ENCODE data around the gene BEGAIN. TPM values are rescaled to one million over a fixed set of nuclear protein-coding genes. Genes with fewer than 3 reads are reported as not detected.

Gene BEGAIN, protein sequence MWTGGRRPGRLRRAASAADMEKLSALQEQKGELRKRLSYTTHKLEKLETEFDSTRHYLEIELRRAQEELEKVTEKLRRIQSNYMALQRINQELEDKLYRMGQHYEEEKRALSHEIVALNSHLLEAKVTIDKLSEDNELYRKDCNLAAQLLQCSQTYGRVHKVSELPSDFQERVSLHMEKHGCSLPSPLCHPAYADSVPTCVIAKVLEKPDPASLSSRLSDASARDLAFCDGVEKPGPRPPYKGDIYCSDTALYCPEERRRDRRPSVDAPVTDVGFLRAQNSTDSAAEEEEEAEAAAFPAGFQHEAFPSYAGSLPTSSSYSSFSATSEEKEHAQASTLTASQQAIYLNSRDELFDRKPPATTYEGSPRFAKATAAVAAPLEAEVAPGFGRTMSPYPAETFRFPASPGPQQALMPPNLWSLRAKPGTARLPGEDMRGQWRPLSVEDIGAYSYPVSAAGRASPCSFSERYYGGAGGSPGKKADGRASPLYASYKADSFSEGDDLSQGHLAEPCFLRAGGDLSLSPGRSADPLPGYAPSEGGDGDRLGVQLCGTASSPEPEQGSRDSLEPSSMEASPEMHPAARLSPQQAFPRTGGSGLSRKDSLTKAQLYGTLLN
- 1 to 10 TPM in 3 of 5 donors, under 1 TPM in 1, not detected in 1; 0.23 to 1.9 (median 1.6) TPM for total RNA-seq
- total RNA-seq (2013) = 1.3 TPM
- 0 to 3.6 (median 1.1) reads per million in 29 experiments for total RNA-seq

DNA sequence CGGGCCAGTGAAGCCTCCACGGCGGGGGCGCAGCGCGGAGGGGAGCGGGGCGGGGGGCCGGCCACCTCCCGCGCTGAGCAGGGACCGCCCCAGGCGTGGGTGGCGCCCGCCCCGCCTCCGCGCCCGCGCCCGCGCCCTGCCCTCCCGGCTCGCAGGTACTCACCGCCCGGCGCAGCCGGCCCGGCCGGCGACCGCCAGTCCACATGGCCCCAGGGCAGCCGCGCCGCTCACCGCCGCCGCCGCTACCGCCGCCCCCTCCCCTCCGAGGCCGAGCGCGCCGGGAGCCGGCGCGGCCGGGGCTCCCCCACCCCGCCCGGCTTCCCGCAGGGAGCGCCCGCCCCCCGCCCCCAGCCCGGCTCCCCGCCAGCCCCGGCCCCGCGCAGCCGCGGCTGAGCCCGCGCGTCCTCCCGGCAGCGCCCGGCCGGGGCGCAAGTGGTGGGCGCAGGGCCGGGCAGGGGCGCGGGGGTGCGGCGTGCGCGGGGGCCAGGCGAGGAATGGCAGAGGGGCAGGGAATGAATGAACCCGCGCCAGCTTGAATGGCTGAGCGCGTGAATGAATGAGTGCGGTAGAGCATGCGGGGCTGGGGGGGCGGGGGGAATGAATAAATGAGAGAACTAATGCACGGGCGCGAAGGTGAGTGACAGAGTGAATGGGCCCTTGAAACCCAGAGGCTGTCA, at the start of gene BEGAIN:
Gene BEGAIN, minus strand, starts transcription at position 332 of the 677 bp plus-strand sequence. Its CDS starts 127 bp downstream, at position 205.
- H3K4me3 Mint-ChIP-seq = peak within 1 kb of the TSS; percentile 61 to 70 (median 61)
- peaks cover 0 to 16% of the 10 kb centered on the region in 2 experiments for H3K4me1 ChIP-seq (ENCODE audit: control insufficient read depth in 1 of 2, extremely low read depth in 1 of 2, insufficient read depth in 2 of 2, low read length in 2 of 2)
- peak within 1 kb of the TSS; percentile 35 to 67 for H3K4me3 ChIP-seq (ENCODE audit: control insufficient read depth in 1 of 2, extremely low read depth in 1 of 2, low read length in 1 of 2)
- no peaks in the 10 kb centered on the region for H3K36me3 Mint-ChIP-seq
- H3K27me3 ChIP-seq (replicated peaks in 1 of 2; ENCODE audit: control insufficient read depth in 2 of 2, extremely low read depth in 1 of 2, insufficient read depth in 2 of 2, low read length in 1 of 2) = peaks cover 0 to 51% of the 10 kb centered on the region in 2 experiments
- H3K36me3 ChIP-seq (ENCODE audit: control insufficient read depth in 2 of 2, extremely low read depth in 1 of 2, insufficient read depth in 1 of 2, low read length in 1 of 2) = no peaks in the 10 kb centered on the region
- CTCF ChIA-PET = interaction anchor here (0.7 kb wide), 2 partner anchors 44 to 594 kb away, joined by 3 read pairs; no protein-coding TSS in a partner anchor
- peaks cover 23 to 42% of the 10 kb centered on the region in 2 donors for H3K27me3 Mint-ChIP-seq
- H3K27ac ChIP-seq (ENCODE audit: low read length) = no peak within 1 kb of the TSS
- no peaks in the 10 kb centered on the region for H3K9me3 ChIP-seq
- ATAC-seq (replicated peaks in 1 of 4) = peak; percentile 45 to 78 (median 68)
- no peak within 1 kb of the TSS for H3K27ac Mint-ChIP-seq
- WGBS (ENCODE audit: insufficient coverage) = 1% methylated on average over 50 of the region's 90 CpGs
- peaks cover 0 to 9% (median 4%) of the 10 kb centered on the region in 3 donors for H3K4me1 Mint-ChIP-seq
- peak in 1 of 35 experiments; percentile 27 for DNase-seq
- H3K9me3 Mint-ChIP-seq = no peaks in the 10 kb centered on the region
- POLR2A ChIA-PET = interaction anchor here in 1 of 2 donors (0.9 kb wide), 1 partner anchor 803 kb away, joined by 4 read pairs; no protein-coding TSS in a partner anchor

- Mint-ChIP-seq H3K36me3 (no peaks in the 10 kb centered on the region), H3K9me3 (no peaks in the 10 kb centered on the region), H3K4me1 (peaks cover 29 to 49% (median 40%) of the 10 kb centered on the region in 3 donors), H3K4me3 (no peak overlapping the region), H3K27me3 (no peaks in the 10 kb centered on the region), H3K27ac (peak overlapping the region; percentile 22 to 43)
- no peaks in the 10 kb centered on the region for H3K36me3 ChIP-seq (ENCODE audit: control insufficient read depth in 2 of 2, extremely low read depth in 1 of 2, insufficient read depth in 1 of 2, low read length in 1 of 2)
- ATAC-seq (replicated peaks in 1 of 4) = no peak
- DNase-seq = no peak
- H3K27ac ChIP-seq (ENCODE audit: low read length) = no peak overlapping the region
- no peak overlapping the region for H3K4me3 ChIP-seq (ENCODE audit: control insufficient read depth in 1 of 2, extremely low read depth in 1 of 2, low read length in 1 of 2)
- 97% methylated on average over 11 of the region's 14 CpGs for WGBS (ENCODE audit: insufficient coverage)
- peaks cover 15 to 42% of the 10 kb centered on the region in 2 experiments for H3K4me1 ChIP-seq (ENCODE audit: control insufficient read depth in 1 of 2, extremely low read depth in 1 of 2, insufficient read depth in 2 of 2, low read length in 2 of 2)
- H3K9me3 ChIP-seq = no peaks in the 10 kb centered on the region
- CTCF ChIA-PET = interaction anchor here in 1 of 2 donors (0.6 kb wide), 1 partner anchor 272 kb away, joined by 3 read pairs; no protein-coding TSS in a partner anchor
- POLR2A ChIA-PET = interaction anchor here in 1 of 2 donors (0.6 kb wide), 1 partner anchor 1546 kb away, joined by 3 read pairs; no protein-coding TSS in a partner anchor
- H3K27me3 ChIP-seq (replicated peaks in 1 of 2; ENCODE audit: control insufficient read depth in 2 of 2, extremely low read depth in 1 of 2, insufficient read depth in 2 of 2, low read length in 1 of 2) = peaks cover 0 to 35% of the 10 kb centered on the region in 2 experiments
These were observed 49.3 kb upstream of the BEGAIN start for GRCh38 chr14:100636559-100636958.

DNA sequence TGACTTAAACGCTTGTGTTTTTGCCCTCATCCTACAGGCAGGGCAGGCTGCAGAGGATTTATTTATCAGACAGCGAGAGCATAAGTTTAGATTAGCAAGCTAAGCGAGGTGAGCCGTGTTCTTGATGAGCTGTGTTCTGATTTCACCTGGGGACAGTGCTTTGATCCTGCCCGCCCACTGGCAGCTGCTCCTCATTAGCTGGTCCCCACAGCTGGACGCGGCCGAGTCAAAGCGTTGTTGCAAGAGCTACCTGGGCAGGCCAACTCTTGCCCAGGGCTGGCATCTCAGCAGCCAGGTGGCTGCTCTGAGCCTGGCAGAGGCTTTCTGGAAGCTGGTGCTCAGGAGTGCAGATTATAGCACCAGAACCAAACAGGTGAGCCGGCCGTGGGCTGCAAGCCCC, 46.8 kb upstream of the BEGAIN start:
- Histone ChIP-seq H3K36me3 (ENCODE audit: control insufficient read depth in 2 of 2, extremely low read depth in 1 of 2, insufficient read depth in 1 of 2, low read length in 1 of 2) (no peaks in the 10 kb centered on the region), H3K9me3 (no peaks in the 10 kb centered on the region), H3K4me1 (ENCODE audit: control insufficient read depth in 1 of 2, extremely low read depth in 1 of 2, insufficient read depth in 2 of 2, low read length in 2 of 2) (peaks cover 0 to 16% of the 10 kb centered on the region in 2 experiments), H3K4me3 (ENCODE audit: control insufficient read depth in 1 of 2, extremely low read depth in 1 of 2, low read length in 1 of 2) (no peak overlapping the region), H3K27ac (ENCODE audit: low read length) (no peak overlapping the region), H3K27me3 (replicated peaks in 1 of 2; ENCODE audit: control insufficient read depth in 2 of 2, extremely low read depth in 1 of 2, insufficient read depth in 2 of 2, low read length in 1 of 2) (peaks cover 0 to 45% of the 10 kb centered on the region in 2 experiments)
- peaks cover 4 to 24% (median 14%) of the 10 kb centered on the region in 3 donors for H3K4me1 Mint-ChIP-seq
- H3K36me3 Mint-ChIP-seq = no peaks in the 10 kb centered on the region
- POLR2A ChIA-PET = no interaction called here
- DNase-seq = no peak
- H3K27ac Mint-ChIP-seq = no peak overlapping the region
- ATAC-seq (replicated peaks in 1 of 4) = no peak
- CTCF ChIA-PET = interaction anchor here in 1 of 2 donors (1.3 kb wide), 1 partner anchor 12 kb away, joined by 4 read pairs; no protein-coding TSS in a partner anchor
- no peaks in the 10 kb centered on the region for H3K27me3 Mint-ChIP-seq
- no peaks in the 10 kb centered on the region for H3K9me3 Mint-ChIP-seq
- WGBS (ENCODE audit: insufficient coverage) = 82% methylated on average over 9 of the region's 11 CpGs
- no peak overlapping the region for H3K4me3 Mint-ChIP-seq

GRCh38 chr14:100633406-100633805, 46.2 kb upstream of the BEGAIN start:
- peaks cover 0 to 3% of the 10 kb centered on the region in 2 donors for H3K27me3 Mint-ChIP-seq
- CTCF ChIA-PET = interaction anchor here in 1 of 2 donors (1.3 kb wide), 1 partner anchor 12 kb away, joined by 4 read pairs; no protein-coding TSS in a partner anchor
- Histone ChIP-seq H3K4me3 (ENCODE audit: control insufficient read depth in 1 of 2, extremely low read depth in 1 of 2, low read length in 1 of 2) (no peak overlapping the region), H3K27ac (ENCODE audit: low read length) (no peak overlapping the region), H3K9me3 (no peaks in the 10 kb centered on the region), H3K27me3 (replicated peaks in 1 of 2; ENCODE audit: control insufficient read depth in 2 of 2, extremely low read depth in 1 of 2, insufficient read depth in 2 of 2, low read length in 1 of 2) (peaks cover 0 to 47% of the 10 kb centered on the region in 2 experiments), H3K36me3 (ENCODE audit: control insufficient read depth in 2 of 2, extremely low read depth in 1 of 2, insufficient read depth in 1 of 2, low read length in 1 of 2) (no peaks in the 10 kb centered on the region), H3K4me1 (ENCODE audit: control insufficient read depth in 1 of 2, extremely low read depth in 1 of 2, insufficient read depth in 2 of 2, low read length in 2 of 2) (peaks cover 0 to 10% of the 10 kb centered on the region in 2 experiments)
- DNase-seq (no peak), ATAC-seq (replicated peaks in 1 of 4) (no peak)
- POLR2A ChIA-PET = no interaction called here
- no peaks in the 10 kb centered on the region for H3K36me3 Mint-ChIP-seq
- no peaks in the 10 kb centered on the region for H3K9me3 Mint-ChIP-seq
- WGBS (ENCODE audit: insufficient coverage) = 88% methylated on average over 6 of the region's 10 CpGs
- H3K4me1 Mint-ChIP-seq = peaks cover 0 to 19% (median 10%) of the 10 kb centered on the region in 3 donors
- H3K4me3 Mint-ChIP-seq = no peak overlapping the region
- no peak overlapping the region for H3K27ac Mint-ChIP-seq

GRCh38 chr14:100629696-100630095, 42.5 kb upstream of the BEGAIN start:
- H3K4me3 Mint-ChIP-seq = no peak overlapping the region
- 96% methylated on average over 14 of the region's 15 CpGs for WGBS (ENCODE audit: insufficient coverage)
- no peaks in the 10 kb centered on the region for H3K36me3 ChIP-seq (ENCODE audit: control insufficient read depth in 2 of 2, extremely low read depth in 1 of 2, insufficient read depth in 1 of 2, low read length in 1 of 2)

More at GRCh38 chr14:100629696-100630095, 42.5 kb upstream of the BEGAIN start:
- DNase-seq (no peak), ATAC-seq (replicated peaks in 1 of 4) (no peak)
- H3K36me3 Mint-ChIP-seq = peaks cover 5% of the 10 kb centered on the region
- CTCF ChIA-PET = no interaction called here
- Histone ChIP-seq H3K9me3 (no peaks in the 10 kb centered on the region), H3K4me1 (ENCODE audit: control insufficient read depth in 1 of 2, extremely low read depth in 1 of 2, insufficient read depth in 2 of 2, low read length in 2 of 2) (no peaks in the 10 kb centered on the region), H3K27ac (ENCODE audit: low read length) (no peak overlapping the region), H3K4me3 (ENCODE audit: control insufficient read depth in 1 of 2, extremely low read depth in 1 of 2, low read length in 1 of 2) (no peak overlapping the region), H3K27me3 (replicated peaks in 1 of 2; ENCODE audit: control insufficient read depth in 2 of 2, extremely low read depth in 1 of 2, insufficient read depth in 2 of 2, low read length in 1 of 2) (peaks cover 0 to 33% of the 10 kb centered on the region in 2 experiments)
- no peak overlapping the region for H3K27ac Mint-ChIP-seq
- peaks cover 0 to 2% (median 0%) of the 10 kb centered on the region in 3 donors for H3K4me1 Mint-ChIP-seq
- POLR2A ChIA-PET = no interaction called here
- peaks cover 0 to 5% (median 5%) of the 10 kb centered on the region in 3 donors for H3K9me3 Mint-ChIP-seq
- peaks cover under 1 to 9% of the 10 kb centered on the region in 2 donors for H3K27me3 Mint-ChIP-seq

Measured in T-cell (primary cell).